PFSK-1 (cell line): ENCODE results near the gene CBX1.

Experiments
- POLR2AphosphoS5 ChIP-seq: IDR thresholded peaks from 2 replicates; pipeline ENCODE4 v1.6.1; 2012; ENCODE audit warnings: low read depth, mild to moderate bottlenecking, control low read depth, low read length, moderate library complexity
- TAF1 ChIP-seq: IDR thresholded peaks from 2 replicates; pipeline ENCODE4 v1.6.1; 2012; ENCODE audit warnings: low read length, control low read depth, borderline replicate concordance; ENCODE audit not compliant: insufficient read depth

DNA sequence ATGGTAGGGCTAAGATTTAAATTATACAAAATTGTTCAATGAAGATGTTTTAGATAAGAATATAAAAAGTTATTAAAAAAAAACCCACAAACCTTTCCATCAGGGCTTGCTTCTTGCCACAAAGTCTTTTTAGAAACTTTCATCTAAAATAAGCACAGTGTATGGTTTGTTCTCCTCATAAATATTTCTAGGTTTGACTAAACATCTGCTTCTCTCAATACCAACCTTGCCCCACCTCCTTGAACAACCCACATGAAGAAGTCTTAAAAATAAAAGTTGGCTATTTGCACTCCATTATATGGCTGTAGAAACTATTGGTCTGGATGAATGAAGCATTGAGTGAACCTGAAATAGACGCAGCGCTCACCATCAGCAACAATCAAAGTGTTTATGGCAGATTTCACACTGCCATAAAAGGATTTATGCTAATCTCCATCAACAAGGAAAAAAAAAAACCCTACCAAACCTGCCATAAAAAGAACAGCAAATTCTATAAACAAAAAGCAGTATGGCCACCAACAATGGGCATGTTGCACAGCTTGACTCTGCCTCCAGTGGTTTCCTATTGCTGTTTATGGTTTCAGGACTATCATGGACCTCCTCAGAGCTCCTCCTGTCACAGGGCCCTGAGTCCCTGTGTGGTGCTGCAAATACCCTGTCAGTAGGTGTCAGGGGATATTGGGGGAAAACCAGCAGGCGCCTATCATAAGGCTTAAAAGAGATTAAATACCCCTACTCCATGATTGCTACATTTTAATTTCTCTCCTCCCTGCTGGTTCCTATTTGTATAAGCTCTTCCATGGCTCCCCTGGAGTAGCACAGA is 43.9 kb upstream of the CBX1 start:
- TF ChIP-seq TAF1: no peak
- TF ChIP-seq POLR2AphosphoS5: no peak
